Measurements from ENCODE around the gene RAB11FIP4. TPM values are rescaled to one million over a fixed set of nuclear protein-coding genes. Genes with fewer than 3 reads are reported as not detected.

The RAB11FIP4 gene
- total RNA-seq, 3 donors from 2014 or later (not counting 1 experiment from before 2014, with no cell fraction given): 81.4 to 121 (median 102) TPM

Other genes with a start within 250 kb of the RAB11FIP4 start
- gene OMG, start 94.4 kb upstream of the RAB11FIP4 start, total RNA-seq: 1 to 10 TPM in 2 of 3 donors, under 1 TPM in 1; 0.96 to 2.8 (median 1.3) TPM
- 100 to 1,000 TPM in 1 of 3 donors, 10 to 100 TPM in 2; 89.6 to 103 (median 98.9) TPM for gene EVI2B, start 77.6 kb upstream of the RAB11FIP4 start, total RNA-seq
- 10 to 100 TPM; 20.9 to 33.0 (median 32.4) TPM for gene EVI2A, start 70.1 kb upstream of the RAB11FIP4 start, total RNA-seq

All from natural killer cell (primary cell).